ENCODE measurements around the gene BMPR1B. TPM values are rescaled to one million over a fixed set of nuclear protein-coding genes. Genes with fewer than 3 reads are reported as not detected.
A peak's percentile ranks its signal among the peaks of the same experiment; 100 is the strongest.
"Not testable (repeated sequence)": the region's sequence is repeated elsewhere in the genome, so short reads cannot be mapped to it uniquely, and the experiment has no call there.

Gene BMPR1B
- total RNA-seq, 1 donor from 2014 or later = not detected

DNA sequence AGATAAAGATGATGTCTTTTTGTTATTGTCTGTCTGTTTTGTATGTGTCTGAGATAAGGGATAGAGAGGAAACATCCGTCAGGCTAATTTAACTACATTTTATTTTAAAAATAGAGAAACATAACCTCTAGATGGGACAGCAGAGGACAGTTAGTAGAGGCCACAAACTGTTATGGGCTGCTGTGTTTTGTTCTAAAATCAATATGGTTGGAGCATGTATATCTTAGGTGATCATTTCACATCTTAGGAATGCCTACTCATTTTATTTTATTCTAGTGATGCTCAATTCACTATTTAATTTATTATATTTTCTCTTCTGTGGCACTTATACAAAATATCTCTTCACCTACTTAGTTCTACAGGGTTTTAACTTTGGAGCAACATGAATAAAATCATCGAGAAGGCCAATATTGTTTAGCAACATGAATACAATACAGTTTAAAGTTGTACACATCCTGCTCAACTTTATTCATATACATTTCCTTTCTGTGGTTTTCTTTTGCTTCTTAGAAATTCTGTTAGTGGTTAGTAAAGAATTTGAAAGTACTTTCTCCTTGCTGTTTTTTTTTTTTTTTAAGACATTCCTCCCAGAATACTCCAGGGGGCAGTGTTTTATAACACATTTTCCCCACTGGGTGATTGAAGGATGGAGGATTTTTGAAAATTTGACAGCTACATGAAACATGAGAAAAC, 398.1 kb downstream of the BMPR1B start:
- Mint-ChIP-seq H3K4me1 (ENCODE audit: low read depth) (peaks cover 14% of the 10 kb centered on the region), H3K9me3 (no peaks in the 10 kb centered on the region), H3K27ac (peak overlapping the region; percentile 77), H3K27me3 (ENCODE audit: insufficient read depth) (peaks cover 29% of the 10 kb centered on the region), H3K4me3 (peak overlapping the region; percentile 55), H3K36me3 (ENCODE audit: low read depth) (no peaks in the 10 kb centered on the region)
- intact Hi-C loops (cut with micrococcal nuclease) = loop anchor here (5.0 kb wide), 2 partner anchors 1196 to 1996 kb away; no protein-coding TSS in a partner anchor
- no peak for DNase-seq (ENCODE audit: low spot score)

DNA sequence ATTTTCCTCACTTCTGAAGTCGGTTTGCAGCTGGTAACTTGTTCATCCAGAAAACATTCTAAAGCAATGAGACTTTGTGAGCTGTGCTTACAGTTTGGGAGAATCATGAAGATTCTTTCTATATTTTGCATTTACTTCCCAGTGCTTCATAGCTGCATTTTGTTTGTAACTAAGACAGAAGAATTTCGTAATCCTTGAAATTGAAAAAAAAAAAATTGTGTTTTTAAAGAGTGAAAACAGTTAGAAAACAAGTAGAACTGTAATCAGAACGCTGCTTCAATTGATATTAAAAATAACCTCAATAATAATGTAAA, 398.7 kb downstream of the BMPR1B start:
- H3K36me3 Mint-ChIP-seq (ENCODE audit: low read depth) = no peaks in the 10 kb centered on the region
- H3K4me3 Mint-ChIP-seq = no peak overlapping the region
- intact Hi-C loops (cut with micrococcal nuclease) = loop anchor here (5.0 kb wide), 2 partner anchors 1196 to 1996 kb away; no protein-coding TSS in a partner anchor
- no peaks in the 10 kb centered on the region for H3K9me3 Mint-ChIP-seq
- H3K27me3 Mint-ChIP-seq (ENCODE audit: insufficient read depth) = peaks cover 32% of the 10 kb centered on the region
- no peak for DNase-seq (ENCODE audit: low spot score)
- no peak overlapping the region for H3K27ac Mint-ChIP-seq
- peaks cover 14% of the 10 kb centered on the region for H3K4me1 Mint-ChIP-seq (ENCODE audit: low read depth)

DNA sequence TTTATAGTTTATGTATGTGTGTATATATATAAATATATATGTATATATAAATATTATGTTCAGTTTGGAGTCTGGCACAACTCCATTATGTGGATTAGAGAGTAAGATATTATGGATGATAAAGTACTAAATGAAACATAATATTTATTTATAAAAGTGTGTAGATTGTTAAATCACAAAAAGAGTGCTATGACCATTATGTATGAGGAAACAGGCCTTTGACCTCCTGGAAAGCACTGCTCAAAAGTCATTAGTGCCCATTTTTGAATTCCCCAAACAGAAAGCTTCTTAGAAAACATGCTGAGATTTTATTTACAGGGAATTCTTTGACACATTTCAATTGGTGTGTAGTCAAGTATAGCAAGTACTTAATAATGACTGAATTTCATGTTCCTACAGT, 399.8 kb downstream of the BMPR1B start:
- intact Hi-C loops (cut with micrococcal nuclease) = loop anchor here (5.0 kb wide), 2 partner anchors 1195 to 1995 kb away; no protein-coding TSS in a partner anchor
- Mint-ChIP-seq H3K9me3 (no peaks in the 10 kb centered on the region), H3K4me1 (ENCODE audit: low read depth) (peaks cover 14% of the 10 kb centered on the region), H3K4me3 (no peak overlapping the region), H3K27ac (no peak overlapping the region), H3K27me3 (ENCODE audit: insufficient read depth) (peaks cover 38% of the 10 kb centered on the region), H3K36me3 (ENCODE audit: low read depth) (no peaks in the 10 kb centered on the region)
- DNase-seq (ENCODE audit: low spot score) = no peak

DNA sequence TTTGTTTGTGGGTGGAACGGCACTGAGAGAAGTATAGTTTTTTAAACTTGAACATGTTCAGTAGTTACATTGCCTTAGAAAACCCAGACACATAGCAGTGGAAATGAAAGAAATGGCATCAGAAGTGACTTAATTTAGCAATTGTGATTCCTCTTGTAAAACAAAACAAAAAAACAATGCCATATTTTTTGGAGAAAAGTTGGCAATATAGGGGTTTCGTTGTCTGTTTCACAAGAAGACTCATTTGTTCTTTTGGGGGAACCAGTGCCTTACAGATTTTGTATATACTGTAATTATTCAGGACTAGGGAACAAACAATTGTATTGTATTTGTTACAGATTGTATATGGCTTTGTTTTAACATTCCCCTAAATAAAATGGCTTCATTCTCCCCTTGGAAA, 400.3 kb downstream of the BMPR1B start:
- Mint-ChIP-seq H3K9me3 (no peaks in the 10 kb centered on the region), H3K36me3 (ENCODE audit: low read depth) (no peaks in the 10 kb centered on the region), H3K27ac (no peak overlapping the region), H3K4me1 (ENCODE audit: low read depth) (peaks cover 14% of the 10 kb centered on the region), H3K27me3 (ENCODE audit: insufficient read depth) (peaks cover 38% of the 10 kb centered on the region), H3K4me3 (no peak overlapping the region)
- no peak for DNase-seq (ENCODE audit: low spot score)
- intact Hi-C loops (cut with micrococcal nuclease) = loop anchor here (5.0 kb wide), 2 partner anchors 1194 to 1994 kb away; no protein-coding TSS in a partner anchor

DNA sequence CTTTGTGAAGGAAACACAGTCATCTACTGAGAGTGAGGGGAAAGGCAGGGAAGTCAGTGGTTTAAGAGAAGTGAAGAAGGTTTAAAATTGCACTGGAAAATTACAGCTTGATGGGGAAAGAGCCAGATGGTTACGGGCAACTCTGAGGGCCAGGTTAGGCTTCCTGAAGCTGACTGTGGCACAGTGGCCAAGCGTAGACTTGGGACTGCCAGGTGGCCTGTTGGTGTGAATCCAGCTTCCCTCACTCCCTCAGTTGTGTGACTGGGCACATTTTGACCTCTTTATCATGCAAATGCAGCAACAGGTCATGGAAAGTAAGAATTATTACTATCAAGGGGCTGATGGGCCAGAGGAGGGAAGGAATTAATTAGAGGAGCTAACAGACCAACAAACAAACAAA, 400.9 kb downstream of the BMPR1B start:
- intact Hi-C loops (cut with micrococcal nuclease) = loop anchor here (5.0 kb wide), 2 partner anchors 1194 to 1994 kb away; no protein-coding TSS in a partner anchor
- H3K9me3 Mint-ChIP-seq = no peaks in the 10 kb centered on the region
- DNase-seq (ENCODE audit: low spot score) = no peak
- no peak overlapping the region for H3K4me3 Mint-ChIP-seq
- H3K27ac Mint-ChIP-seq = no peak overlapping the region
- H3K36me3 Mint-ChIP-seq (ENCODE audit: low read depth) = no peaks in the 10 kb centered on the region
- H3K27me3 Mint-ChIP-seq (ENCODE audit: insufficient read depth) = peaks cover 33% of the 10 kb centered on the region
- peaks cover 14% of the 10 kb centered on the region for H3K4me1 Mint-ChIP-seq (ENCODE audit: low read depth)

DNA sequence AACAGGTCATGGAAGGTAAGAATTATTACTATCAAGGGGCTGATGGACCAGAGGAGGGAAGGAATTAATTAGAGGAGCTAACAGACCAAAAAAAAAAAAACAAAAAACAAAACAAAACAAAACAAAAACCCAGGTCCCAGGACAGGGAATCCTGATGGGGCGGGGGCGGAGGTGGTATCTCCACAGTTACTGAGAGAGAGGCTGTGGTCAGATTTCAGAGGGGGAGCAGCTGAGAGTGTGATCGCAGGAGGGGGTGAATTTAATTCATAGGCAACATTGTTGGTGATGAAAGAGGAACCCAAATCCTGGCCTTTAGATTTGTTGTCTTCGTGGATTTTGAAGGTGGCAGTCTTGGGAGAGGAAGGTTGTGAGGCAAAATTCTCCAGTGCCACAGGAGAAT, 401.6 kb downstream of the BMPR1B start:
- no peak for DNase-seq (ENCODE audit: low spot score)
- H3K36me3 Mint-ChIP-seq (ENCODE audit: low read depth) = no peaks in the 10 kb centered on the region
- intact Hi-C loops (cut with micrococcal nuclease) = loop anchor here (5.0 kb wide), 2 partner anchors 1193 to 1993 kb away; no protein-coding TSS in a partner anchor
- no peak overlapping the region for H3K27ac Mint-ChIP-seq
- no peaks in the 10 kb centered on the region for H3K9me3 Mint-ChIP-seq
- peaks cover 30% of the 10 kb centered on the region for H3K27me3 Mint-ChIP-seq (ENCODE audit: insufficient read depth)
- H3K4me1 Mint-ChIP-seq (ENCODE audit: low read depth) = peaks cover 14% of the 10 kb centered on the region
- no peak overlapping the region for H3K4me3 Mint-ChIP-seq

DNA sequence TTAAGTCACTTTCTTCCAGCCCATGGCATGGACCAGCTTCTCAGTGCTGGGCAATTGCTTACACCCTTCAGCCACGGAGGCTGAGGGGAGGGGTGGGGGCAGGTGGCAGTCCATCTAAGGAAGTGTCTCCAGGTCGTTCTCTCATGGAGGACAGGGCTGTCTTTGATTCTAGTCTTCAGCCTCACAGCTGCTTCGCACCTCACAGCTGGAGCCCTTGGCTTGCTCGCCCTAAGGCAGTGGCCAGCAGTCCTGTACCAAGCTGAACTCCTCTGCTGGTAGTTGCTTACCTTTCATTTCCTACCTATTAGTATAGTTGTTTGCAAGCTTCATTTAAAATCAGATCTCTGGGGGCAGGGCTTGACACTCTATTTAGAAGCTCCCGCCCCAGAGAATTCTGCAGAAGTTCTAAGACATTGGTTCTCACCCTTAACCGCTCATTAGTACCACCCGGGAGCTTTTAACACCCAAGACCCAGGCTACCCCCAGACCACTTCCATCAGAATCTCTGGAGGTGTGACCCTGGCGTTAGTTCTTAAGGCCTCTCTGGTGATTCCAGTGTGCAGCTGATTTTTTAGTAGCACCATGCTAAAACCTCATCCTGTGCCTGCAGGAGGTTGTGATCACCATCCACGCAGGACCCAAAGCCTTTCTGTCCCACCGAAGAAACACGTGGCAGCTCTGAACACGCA, 404.2 kb downstream of the BMPR1B start:
- Mint-ChIP-seq H3K27me3 (ENCODE audit: insufficient read depth) (peaks cover 27% of the 10 kb centered on the region), H3K27ac (no peak overlapping the region), H3K9me3 (no peaks in the 10 kb centered on the region), H3K4me3 (no peak overlapping the region), H3K36me3 (ENCODE audit: low read depth) (no peaks in the 10 kb centered on the region), H3K4me1 (ENCODE audit: low read depth) (no peaks in the 10 kb centered on the region)
- no peak for DNase-seq (ENCODE audit: low spot score)
- intact Hi-C loops (cut with micrococcal nuclease) = no loop called here

DNA sequence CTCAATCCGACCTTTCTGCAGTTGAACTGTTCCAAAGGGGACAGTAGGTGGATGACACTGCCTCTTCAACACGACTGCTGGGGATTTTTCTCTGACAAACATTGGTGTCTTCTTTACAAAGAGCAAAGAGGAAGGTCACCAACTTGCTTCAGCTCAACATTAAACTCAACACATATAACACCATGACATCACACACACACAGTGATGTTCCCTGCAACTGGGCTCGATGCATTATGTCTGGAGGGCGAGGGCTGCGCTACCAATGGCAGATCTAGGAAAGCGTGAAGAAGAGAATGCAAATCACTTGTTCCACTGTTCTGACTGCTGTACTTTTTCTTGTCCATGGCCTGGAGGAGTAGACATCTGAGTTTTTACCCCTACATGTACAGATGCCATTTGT, 405.1 kb downstream of the BMPR1B start:
- Mint-ChIP-seq H3K4me3 (no peak overlapping the region), H3K27ac (no peak overlapping the region)
- intact Hi-C loops (cut with micrococcal nuclease) = no loop called here

DNA sequence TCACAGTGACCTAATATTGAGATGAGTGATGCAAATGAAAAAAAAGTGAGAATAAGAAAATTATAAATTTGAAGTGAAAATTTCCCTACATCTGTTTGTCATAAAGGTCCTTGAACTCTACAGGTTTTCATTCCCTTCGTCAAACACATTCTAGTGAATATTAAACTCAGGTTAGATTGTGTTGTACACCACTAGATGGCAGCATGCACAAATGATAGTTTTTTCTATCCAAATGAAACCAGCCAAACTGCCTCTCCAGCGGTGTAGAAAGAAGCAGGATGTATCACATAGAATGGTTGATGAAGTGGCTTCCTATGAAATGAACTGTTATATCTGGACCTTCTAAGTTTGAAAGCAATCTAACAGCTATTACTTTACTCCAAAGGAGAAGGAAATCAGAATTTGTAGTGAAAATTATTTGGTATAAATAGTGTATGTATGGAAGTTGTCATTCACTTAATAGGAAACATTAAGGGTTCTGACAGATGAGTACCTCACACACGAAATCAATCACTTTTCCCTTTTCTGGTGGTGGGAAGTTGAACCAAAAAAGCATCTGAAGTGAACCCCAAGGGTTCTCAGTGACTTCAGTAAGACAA, 408.3 kb downstream of the BMPR1B start:
- H3K9me3 Mint-ChIP-seq = no peaks in the 10 kb centered on the region

More for the DNA sequence above, 405.1 kb downstream of the BMPR1B start:
- peaks cover 26% of the 10 kb centered on the region for H3K27me3 Mint-ChIP-seq (ENCODE audit: insufficient read depth)
- no peaks in the 10 kb centered on the region for H3K36me3 Mint-ChIP-seq (ENCODE audit: low read depth)
- no peaks in the 10 kb centered on the region for H3K4me1 Mint-ChIP-seq (ENCODE audit: low read depth)
- no peaks in the 10 kb centered on the region for H3K9me3 Mint-ChIP-seq
- no peak for DNase-seq (ENCODE audit: low spot score)

DNA sequence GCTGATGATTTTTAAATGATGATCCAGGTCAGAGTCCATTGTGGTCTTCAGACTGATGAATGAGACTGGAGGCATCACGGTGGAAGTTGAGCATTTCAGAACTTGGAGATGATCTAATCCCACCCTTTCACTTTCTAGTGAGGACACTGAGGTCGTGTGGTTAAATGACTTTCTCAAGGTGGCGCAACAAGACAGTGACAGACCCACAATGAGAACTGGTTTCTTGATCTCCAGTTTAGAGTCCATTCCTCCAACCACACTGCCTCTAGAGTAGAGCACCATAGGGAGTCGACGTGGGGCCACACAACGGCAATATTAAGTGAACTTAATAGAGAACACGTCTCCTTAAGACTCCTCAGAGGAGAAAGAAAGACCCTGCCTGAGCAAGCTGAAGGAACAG, 410.1 kb downstream of the BMPR1B start:
- intact Hi-C loops (cut with micrococcal nuclease) = loop anchor here (2.0 kb wide), 1 partner anchor 867 kb away; no protein-coding TSS in a partner anchor
- H3K36me3 Mint-ChIP-seq (ENCODE audit: low read depth) = no peaks in the 10 kb centered on the region

More for the DNA sequence above, 408.3 kb downstream of the BMPR1B start:
- DNase-seq (ENCODE audit: low spot score) = peak; percentile 12
- peaks cover 9% of the 10 kb centered on the region for H3K27me3 Mint-ChIP-seq (ENCODE audit: insufficient read depth)
- no peaks in the 10 kb centered on the region for H3K36me3 Mint-ChIP-seq (ENCODE audit: low read depth)
- no peak overlapping the region for H3K4me3 Mint-ChIP-seq
- no peak overlapping the region for H3K27ac Mint-ChIP-seq
- no peaks in the 10 kb centered on the region for H3K4me1 Mint-ChIP-seq (ENCODE audit: low read depth)
- intact Hi-C loops (cut with micrococcal nuclease) = loop anchor here (2.0 kb wide), 1 partner anchor 869 kb away; no protein-coding TSS in a partner anchor

DNA sequence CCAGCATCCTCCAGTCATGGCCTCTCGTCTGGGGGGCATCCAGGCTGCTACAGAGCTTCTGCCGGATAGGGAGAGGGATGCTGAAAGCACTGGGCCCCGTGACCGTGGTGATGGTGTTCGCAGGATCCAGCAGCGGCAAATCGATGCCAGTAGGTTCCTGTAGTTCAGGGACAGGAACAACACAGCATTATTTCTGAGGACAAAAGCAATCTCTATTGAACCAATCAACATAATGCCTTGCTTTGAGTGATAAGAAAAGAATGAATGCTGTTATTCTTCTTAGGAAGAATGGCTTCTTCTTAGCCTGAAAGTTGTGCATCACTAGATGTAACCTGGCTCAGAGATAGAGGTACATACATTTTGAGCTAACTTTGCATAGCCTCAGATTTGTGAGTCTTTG, 412.4 kb downstream of the BMPR1B start:
- H3K36me3 Mint-ChIP-seq (ENCODE audit: low read depth) = no peaks in the 10 kb centered on the region
- no peak for DNase-seq (ENCODE audit: low spot score)
- H3K4me1 Mint-ChIP-seq (ENCODE audit: low read depth) = no peaks in the 10 kb centered on the region
- intact Hi-C loops (cut with micrococcal nuclease) = no loop called here
- no peaks in the 10 kb centered on the region for H3K27me3 Mint-ChIP-seq (ENCODE audit: insufficient read depth)
- no peaks in the 10 kb centered on the region for H3K9me3 Mint-ChIP-seq
- no peak overlapping the region for H3K4me3 Mint-ChIP-seq
- H3K27ac Mint-ChIP-seq = no peak overlapping the region

More for the DNA sequence above, 410.1 kb downstream of the BMPR1B start:
- Mint-ChIP-seq H3K9me3 (no peaks in the 10 kb centered on the region), H3K4me1 (ENCODE audit: low read depth) (no peaks in the 10 kb centered on the region), H3K27me3 (ENCODE audit: insufficient read depth) (no peaks in the 10 kb centered on the region), H3K4me3 (no peak overlapping the region), H3K27ac (no peak overlapping the region)
- no peak for DNase-seq (ENCODE audit: low spot score)

DNA sequence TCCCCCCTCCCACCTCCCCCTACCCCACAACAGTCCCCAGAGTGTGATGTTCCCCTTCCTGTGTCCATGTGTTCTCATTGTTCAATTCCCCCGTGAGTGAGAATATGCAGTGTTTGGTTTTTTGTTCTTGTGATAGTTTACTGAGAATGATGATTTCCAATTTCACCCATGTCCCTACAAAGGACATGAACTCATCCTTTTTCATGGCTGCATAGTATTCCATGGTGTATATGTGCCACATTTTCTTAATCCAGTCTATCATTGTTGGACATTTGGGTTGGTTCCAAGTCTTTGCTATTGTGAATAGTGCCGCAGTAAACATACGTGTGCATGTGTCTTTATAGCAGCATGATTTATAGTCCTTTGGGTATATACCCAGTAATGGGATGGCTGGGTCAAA, 413.6 kb downstream of the BMPR1B start:
- H3K4me3 Mint-ChIP-seq; H3K9me3 Mint-ChIP-seq; H3K27ac Mint-ChIP-seq; H3K36me3 Mint-ChIP-seq (ENCODE audit: low read depth); H3K27me3 Mint-ChIP-seq (ENCODE audit: insufficient read depth); H3K4me1 Mint-ChIP-seq (ENCODE audit: low read depth); intact Hi-C loops (cut with micrococcal nuclease); DNase-seq (ENCODE audit: low spot score): not testable (repeated sequence)

DNA sequence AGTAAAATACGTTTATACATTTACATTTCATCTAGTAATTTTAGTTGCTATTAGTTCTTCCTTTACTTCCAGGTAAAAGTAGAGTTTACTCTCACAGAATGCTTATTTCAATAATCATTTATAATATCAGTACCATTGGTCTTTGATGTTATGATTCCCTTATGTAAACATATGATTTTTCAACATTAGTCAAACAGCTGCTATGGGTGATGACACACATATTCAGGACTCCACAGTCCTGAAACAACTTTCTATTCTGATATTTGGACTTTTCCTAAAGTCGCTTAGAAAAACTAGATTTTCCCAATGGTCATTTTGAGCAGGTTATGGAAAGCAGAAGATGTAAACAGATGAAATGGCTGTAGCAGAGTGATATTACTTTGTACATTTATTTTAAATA, 421.2 kb downstream of the BMPR1B start:
- Mint-ChIP-seq H3K36me3 (ENCODE audit: low read depth) (no peaks in the 10 kb centered on the region), H3K27me3 (ENCODE audit: insufficient read depth) (peaks cover 3% of the 10 kb centered on the region), H3K4me1 (ENCODE audit: low read depth) (no peaks in the 10 kb centered on the region), H3K4me3 (no peak overlapping the region), H3K9me3 (peaks cover 4% of the 10 kb centered on the region), H3K27ac (no peak overlapping the region)
- no peak for DNase-seq (ENCODE audit: low spot score)
- intact Hi-C loops (cut with micrococcal nuclease) = no loop called here
